SU-DHL-6 (cell line): Measurements from ENCODE around the gene DGKB.

ENCODE experiments used
- H2AFZ ChIP-seq: fragments of 200-600 bp; sonication (generic); 2 replicates; pipeline ENCODE4 v1.6.1; 2014; ENCODE audit warnings: low read depth, mild to moderate bottlenecking, moderate library complexity, mixed read lengths, antibody characterized with exemption, low read length; ENCODE audit not compliant: severe bottlenecking
- H3F3A ChIP-seq: fragments of 200-600 bp; shearing (Covaris generic); 2 replicates; pipeline ENCODE4 v1.6.0; 2016; ENCODE audit warnings: antibody characterized with exemption, mild to moderate bottlenecking; ENCODE audit not compliant: insufficient read depth
- H3K27ac ChIP-seq: fragments of 200-600 bp; sonication (generic); 2 replicates; pipeline ENCODE4 v1.5.1; 2016; ENCODE audit warnings: low read depth, mild to moderate bottlenecking, low read length, moderate library complexity, mixed read lengths
- H3K27me3 ChIP-seq: fragments of 200-600 bp; sonication (generic), shearing (Covaris generic); 2 replicates; pipeline ENCODE4 v1.6.0; 2014; ENCODE audit warnings: mild to moderate bottlenecking, low read length
- H3K36me3 ChIP-seq: fragments of 200-600 bp; sonication (generic); 2 replicates; pipeline ENCODE4 v1.6.1; 2014; ENCODE audit warnings: mild to moderate bottlenecking, low read length, mixed read lengths
- H3K4me2 ChIP-seq: fragments of 300-600, 200-600 bp; shearing (Covaris generic), sonication (generic); 2 replicates; pipeline ENCODE4 v1.6.0; 2014; ENCODE audit warnings: low read length, low read depth, mild to moderate bottlenecking; ENCODE audit not compliant: poor library complexity, severe bottlenecking
- H3K4me3 ChIP-seq: fragments of 200-600 bp; sonication (generic); 2 replicates; pipeline ENCODE4 v1.5.1; 2014; ENCODE audit warnings: antibody characterized with exemption, low read length, mild to moderate bottlenecking, mixed read lengths; ENCODE audit not compliant: insufficient read depth, poor library complexity, severe bottlenecking
- H3K79me2 ChIP-seq: fragments of 200-600 bp; sonication (generic); 2 replicates; pipeline ENCODE4 v1.6.1; 2014; ENCODE audit warnings: mild to moderate bottlenecking, low read length, moderate library complexity; ENCODE audit not compliant: insufficient read depth
- H3K9ac ChIP-seq: fragments of 200-600 bp; sonication (generic); 2 replicates; pipeline ENCODE4 v1.7.0; 2014; ENCODE audit warnings: mild to moderate bottlenecking, low read length
- H3K9me2 ChIP-seq: fragments of 200-600 bp; sonication (generic); replicated peaks from 2 replicates; pipeline ENCODE4 v1.6.1; 2014; ENCODE audit warnings: low read length; ENCODE audit not compliant: insufficient read depth
- H3K9me3 ChIP-seq: fragments of 200-600 bp; sonication (generic); 2 replicates; pipeline ENCODE4 v1.6.1; 2014; ENCODE audit warnings: low read length, mixed read lengths; ENCODE audit not compliant: insufficient read depth
- H4K20me1 ChIP-seq: fragments of 200-600 bp; sonication (generic); 2 replicates; pipeline ENCODE4 v1.6.1; 2014; ENCODE audit warnings: low read depth, mild to moderate bottlenecking, antibody characterized with exemption, low read length, moderate library complexity, mixed read lengths
- CTCF ChIP-seq: fragments of 200-600 bp; sonication (generic); IDR thresholded peaks from one replicate; pipeline ENCODE4 v1.5.1; 2017; ENCODE audit warnings: antibody characterized with exemption, mild to moderate bottlenecking, low read length, moderate library complexity; ENCODE audit not compliant: insufficient read depth, poor library complexity, severe bottlenecking
- EZH2phosphoT487 ChIP-seq: fragments of 200-600 bp; sonication (generic), shearing (Covaris generic); conservative IDR thresholded peaks from 2 replicates; pipeline ENCODE4 v1.6.1; 2018; ENCODE audit warnings: mild to moderate bottlenecking, antibody characterized with exemption, low read length, moderate library complexity, mixed read lengths

DGKB gene

GRCh38 chr7:14759785-14760184, 142.8 kb downstream of the DGKB start:
- Histone ChIP-seq H3K9me3 (no peaks in the 10 kb centered on the region), H3K9ac (no peak overlapping the region), H3F3A (no peaks in the 10 kb centered on the region), H2AFZ (no peak overlapping the region), H3K27me3 (no peaks in the 10 kb centered on the region), H4K20me1 (no peaks in the 10 kb centered on the region), H3K9me2 (0 out of 2 replicates have a peak, but pooled peaks cover 3% of the 10 kb centered on the region), H3K36me3 (no peaks in the 10 kb centered on the region), H3K79me2 (no peaks in the 10 kb centered on the region), H3K27ac (no peak overlapping the region), H3K4me2 (no peak overlapping the region), H3K4me3 (no peak overlapping the region)
- TF ChIP-seq CTCF = no peak
- no peak for TF ChIP-seq EZH2phosphoT487

GRCh38 chr7:14754631-14755030, 147.9 kb downstream of the DGKB start:
- Histone ChIP-seq H3K4me2 (no peak overlapping the region), H3K27ac (no peak overlapping the region), H2AFZ (no peak overlapping the region)

GRCh38 chr7:14752301-14752700, 150.2 kb downstream of the DGKB start:
- 0 out of 2 replicates have a peak, but pooled peaks cover 3% of the 10 kb centered on the region for H3K9me2 ChIP-seq
- no peaks in the 10 kb centered on the region for H3K36me3 ChIP-seq
- H3K27me3 ChIP-seq = no peaks in the 10 kb centered on the region
- H3K79me2 ChIP-seq = no peaks in the 10 kb centered on the region
- TF ChIP-seq CTCF = no peak
- no peak for TF ChIP-seq EZH2phosphoT487
- no peaks in the 10 kb centered on the region for H3K9me3 ChIP-seq
- H2AFZ ChIP-seq = no peak overlapping the region
- no peak overlapping the region for H3K27ac ChIP-seq
- no peak overlapping the region for H3K4me2 ChIP-seq
- no peak overlapping the region for H3K4me3 ChIP-seq
- H3K9ac ChIP-seq = no peak overlapping the region
- H4K20me1 ChIP-seq = no peaks in the 10 kb centered on the region
- no peaks in the 10 kb centered on the region for H3F3A ChIP-seq

More at GRCh38 chr7:14754631-14755030, 147.9 kb downstream of the DGKB start:
- Histone ChIP-seq H3K9ac (no peak overlapping the region), H3F3A (no peaks in the 10 kb centered on the region), H3K36me3 (no peaks in the 10 kb centered on the region), H3K27me3 (no peaks in the 10 kb centered on the region), H3K79me2 (no peaks in the 10 kb centered on the region), H3K9me2 (0 out of 2 replicates have a peak, but pooled peaks cover 3% of the 10 kb centered on the region), H3K4me3 (no peak overlapping the region), H4K20me1 (no peaks in the 10 kb centered on the region), H3K9me3 (no peaks in the 10 kb centered on the region)
- TF ChIP-seq EZH2phosphoT487 (no peak), CTCF (no peak)

- Histone ChIP-seq H3K9me2 (0 out of 2 replicates have a peak, but pooled peaks cover 3% of the 10 kb centered on the region), H3K9me3 (no peaks in the 10 kb centered on the region), H2AFZ (no peak overlapping the region), H3K9ac (no peak overlapping the region), H3K79me2 (no peaks in the 10 kb centered on the region), H4K20me1 (no peaks in the 10 kb centered on the region), H3K4me2 (no peak overlapping the region), H3K4me3 (no peak overlapping the region), H3F3A (no peaks in the 10 kb centered on the region), H3K27me3 (no peaks in the 10 kb centered on the region), H3K27ac (no peak overlapping the region), H3K36me3 (no peaks in the 10 kb centered on the region)
- TF ChIP-seq EZH2phosphoT487 (no peak), CTCF (no peak)
Measured at GRCh38 chr7:14751461-14751860, 151.1 kb downstream of the DGKB start.
